ENCODE data around the gene DEXI. TPM values are rescaled to one million over a fixed set of nuclear protein-coding genes. Genes with fewer than 3 reads are reported as not detected.

The DEXI gene
- total and polyA plus RNA-seq, 9 donors: 46.8 to 64.5 (median 52.3) TPM

- WGBS (ENCODE audit: insufficient coverage): 100% methylated on average over 2 of the region's 8 CpGs
- H3K27ac ChIP-seq (ENCODE audit: low read length): no peak overlapping the region
- peaks cover 60% of the 10 kb centered on the region for H3K4me1 ChIP-seq (ENCODE audit: control insufficient read depth, insufficient read depth, low read length)
- H3K36me3 ChIP-seq (ENCODE audit: control insufficient read depth, insufficient read depth, low read length): peaks cover 53% of the 10 kb centered on the region
- DNase-seq: no peak
- H3K9me3 ChIP-seq (replicated peaks; ENCODE audit: control insufficient read depth, low read depth, low read length): no peaks in the 10 kb centered on the region
- H3K27me3 ChIP-seq (ENCODE audit: control insufficient read depth, insufficient read depth, low read length): no peaks in the 10 kb centered on the region
- no peak overlapping the region for H3K4me3 ChIP-seq (ENCODE audit: low read length)
Observed at GRCh38 chr16:10936272-10936984, 5.8 kb downstream of the DEXI start.

- no peak overlapping the region for H3K4me3 ChIP-seq (ENCODE audit: low read length)
- no peaks in the 10 kb centered on the region for H3K27me3 ChIP-seq (ENCODE audit: control insufficient read depth, insufficient read depth, low read length)
- WGBS (ENCODE audit: insufficient coverage): 61% methylated on average over 3 of the region's 7 CpGs
- DNase-seq: no peak
- H3K4me1 ChIP-seq (ENCODE audit: control insufficient read depth, insufficient read depth, low read length): peaks cover 50% of the 10 kb centered on the region
- peaks cover 54% of the 10 kb centered on the region for H3K36me3 ChIP-seq (ENCODE audit: control insufficient read depth, insufficient read depth, low read length)
- no peak overlapping the region for H3K27ac ChIP-seq (ENCODE audit: low read length)
- no peaks in the 10 kb centered on the region for H3K9me3 ChIP-seq (replicated peaks; ENCODE audit: control insufficient read depth, low read depth, low read length)
Observed at GRCh38 chr16:10935226-10935915, 6.9 kb downstream of the DEXI start.

- Histone ChIP-seq H3K27ac (ENCODE audit: low read length) (no peak overlapping the region), H3K4me1 (ENCODE audit: control insufficient read depth, insufficient read depth, low read length) (peaks cover 41% of the 10 kb centered on the region), H3K4me3 (ENCODE audit: low read length) (no peak overlapping the region), H3K27me3 (ENCODE audit: control insufficient read depth, insufficient read depth, low read length) (no peaks in the 10 kb centered on the region), H3K36me3 (ENCODE audit: control insufficient read depth, insufficient read depth, low read length) (peaks cover 59% of the 10 kb centered on the region), H3K9me3 (replicated peaks; ENCODE audit: control insufficient read depth, low read depth, low read length) (no peaks in the 10 kb centered on the region)
- WGBS (ENCODE audit: insufficient coverage): 93% methylated on average over 3 of the region's 13 CpGs
- DNase-seq: no peak
Observed at GRCh38 chr16:10934325-10935107, 7.8 kb downstream of the DEXI start.

- Histone ChIP-seq H3K36me3 (ENCODE audit: control insufficient read depth, insufficient read depth, low read length) (peaks cover 59% of the 10 kb centered on the region), H3K4me1 (ENCODE audit: control insufficient read depth, insufficient read depth, low read length) (peaks cover 35% of the 10 kb centered on the region), H3K27me3 (ENCODE audit: control insufficient read depth, insufficient read depth, low read length) (no peaks in the 10 kb centered on the region), H3K9me3 (replicated peaks; ENCODE audit: control insufficient read depth, low read depth, low read length) (no peaks in the 10 kb centered on the region), H3K27ac (ENCODE audit: low read length) (no peak overlapping the region), H3K4me3 (ENCODE audit: low read length) (no peak overlapping the region)
- no peak for DNase-seq
- WGBS (ENCODE audit: insufficient coverage): 69% methylated on average over 7 of the region's 8 CpGs
Observed at GRCh38 chr16:10933865-10934264, 8.4 kb downstream of the DEXI start.

- Histone ChIP-seq H3K27ac (ENCODE audit: low read length) (no peak overlapping the region), H3K4me3 (ENCODE audit: low read length) (no peak overlapping the region), H3K9me3 (replicated peaks; ENCODE audit: control insufficient read depth, low read depth, low read length) (no peaks in the 10 kb centered on the region), H3K36me3 (ENCODE audit: control insufficient read depth, insufficient read depth, low read length) (peaks cover 60% of the 10 kb centered on the region), H3K27me3 (ENCODE audit: control insufficient read depth, insufficient read depth, low read length) (no peaks in the 10 kb centered on the region), H3K4me1 (ENCODE audit: control insufficient read depth, insufficient read depth, low read length) (peaks cover 28% of the 10 kb centered on the region)
- 81% methylated on average over 10 of the region's 11 CpGs for WGBS (ENCODE audit: insufficient coverage)
- no peak for DNase-seq
Observed at GRCh38 chr16:10932959-10933710, 9.1 kb downstream of the DEXI start.

GRCh38 chr16:10931977-10932632, 10.2 kb downstream of the DEXI start:
- no peak overlapping the region for H3K4me3 ChIP-seq (ENCODE audit: low read length)
- no peaks in the 10 kb centered on the region for H3K27me3 ChIP-seq (ENCODE audit: control insufficient read depth, insufficient read depth, low read length)
- H3K27ac ChIP-seq (ENCODE audit: low read length): no peak overlapping the region
- no peak for DNase-seq
- 90% methylated on average over 2 of the region's 11 CpGs for WGBS (ENCODE audit: insufficient coverage)
- H3K9me3 ChIP-seq (replicated peaks; ENCODE audit: control insufficient read depth, low read depth, low read length): no peaks in the 10 kb centered on the region
- peaks cover 63% of the 10 kb centered on the region for H3K36me3 ChIP-seq (ENCODE audit: control insufficient read depth, insufficient read depth, low read length)
- peaks cover 18% of the 10 kb centered on the region for H3K4me1 ChIP-seq (ENCODE audit: control insufficient read depth, insufficient read depth, low read length)

GRCh38 chr16:10931134-10931533, 11.1 kb downstream of the DEXI start:
- Histone ChIP-seq H3K27ac (ENCODE audit: low read length) (no peak overlapping the region), H3K4me1 (ENCODE audit: control insufficient read depth, insufficient read depth, low read length) (peaks cover 14% of the 10 kb centered on the region), H3K9me3 (replicated peaks; ENCODE audit: control insufficient read depth, low read depth, low read length) (no peaks in the 10 kb centered on the region), H3K27me3 (ENCODE audit: control insufficient read depth, insufficient read depth, low read length) (no peaks in the 10 kb centered on the region), H3K4me3 (ENCODE audit: low read length) (no peak overlapping the region), H3K36me3 (ENCODE audit: control insufficient read depth, insufficient read depth, low read length) (peaks cover 63% of the 10 kb centered on the region)
- no peak for DNase-seq
- WGBS (ENCODE audit: insufficient coverage): 67% methylated on average over 2 of the region's 7 CpGs

GRCh38 chr16:10930755-10931093, 11.5 kb downstream of the DEXI start:
- no peak overlapping the region for H3K4me3 ChIP-seq (ENCODE audit: low read length)
- H3K27me3 ChIP-seq (ENCODE audit: control insufficient read depth, insufficient read depth, low read length): no peaks in the 10 kb centered on the region
- H3K27ac ChIP-seq (ENCODE audit: low read length): no peak overlapping the region
- peaks cover 11% of the 10 kb centered on the region for H3K4me1 ChIP-seq (ENCODE audit: control insufficient read depth, insufficient read depth, low read length)
- DNase-seq: no peak
- H3K9me3 ChIP-seq (replicated peaks; ENCODE audit: control insufficient read depth, low read depth, low read length): no peaks in the 10 kb centered on the region
- H3K36me3 ChIP-seq (ENCODE audit: control insufficient read depth, insufficient read depth, low read length): peaks cover 67% of the 10 kb centered on the region
- 53% methylated on average over 2 of the region's 2 CpGs for WGBS (ENCODE audit: insufficient coverage)

- DNase-seq: no peak
- Histone ChIP-seq H3K27ac (ENCODE audit: low read length) (no peak overlapping the region), H3K4me1 (ENCODE audit: control insufficient read depth, insufficient read depth, low read length) (peaks cover 8% of the 10 kb centered on the region), H3K36me3 (ENCODE audit: control insufficient read depth, insufficient read depth, low read length) (peaks cover 73% of the 10 kb centered on the region), H3K27me3 (ENCODE audit: control insufficient read depth, insufficient read depth, low read length) (no peaks in the 10 kb centered on the region), H3K9me3 (replicated peaks; ENCODE audit: control insufficient read depth, low read depth, low read length) (no peaks in the 10 kb centered on the region), H3K4me3 (ENCODE audit: low read length) (no peak overlapping the region)
- WGBS (ENCODE audit: insufficient coverage): 81% methylated on average over 12 of the region's 15 CpGs
Observed at GRCh38 chr16:10929853-10930754, 12.2 kb downstream of the DEXI start.
